AG10803 (cell line): ENCODE results near the gene SPAG7.

Experiments used
- DNase-seq: peaks from one replicate; pipeline ENCODE4 v3.0.0; 2010; ENCODE audit warnings: low read depth
- H3K4me3 ChIP-seq: 2 replicates; pipeline ENCODE4 v1.5.1; 2011; ENCODE audit warnings: mild to moderate bottlenecking, low read length, control low read depth
- TF ChIP-seq, protein P1 (sequence below): conservative IDR thresholded peaks from 2 replicates; pipeline ENCODE4 v1.5.1; 2011; ENCODE audit warnings: mild to moderate bottlenecking, low read length, control low read depth, inconsistent platforms

Gene SPAG7

DNA sequence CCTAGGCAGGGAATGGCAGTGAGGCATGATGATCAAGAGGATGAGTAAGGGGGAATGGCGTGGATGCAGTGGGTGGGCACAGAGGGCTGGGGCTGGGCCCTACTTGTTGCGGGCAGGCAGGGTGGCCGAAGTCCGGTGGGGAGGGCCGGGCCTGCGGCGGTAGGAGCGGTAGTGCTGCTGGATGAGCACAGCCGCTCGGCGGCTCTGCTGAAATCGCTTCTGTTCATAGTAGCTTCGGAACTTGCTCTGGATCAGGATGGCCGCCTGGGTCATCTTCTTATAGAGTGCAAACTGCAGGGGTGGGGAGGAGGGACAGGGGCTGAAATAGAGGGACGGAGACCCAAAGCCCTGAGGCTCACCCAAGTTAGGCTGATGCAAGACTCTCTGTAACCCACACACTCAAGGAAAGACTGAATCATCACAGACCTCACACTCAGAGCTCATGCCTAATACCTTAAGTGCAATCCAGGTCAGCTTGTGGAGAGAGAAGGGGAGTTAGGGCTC, 1.5 kb upstream of the SPAG7 start:
- peak; percentile 90 for DNase-seq
- TF ChIP-seq, protein P1, sequence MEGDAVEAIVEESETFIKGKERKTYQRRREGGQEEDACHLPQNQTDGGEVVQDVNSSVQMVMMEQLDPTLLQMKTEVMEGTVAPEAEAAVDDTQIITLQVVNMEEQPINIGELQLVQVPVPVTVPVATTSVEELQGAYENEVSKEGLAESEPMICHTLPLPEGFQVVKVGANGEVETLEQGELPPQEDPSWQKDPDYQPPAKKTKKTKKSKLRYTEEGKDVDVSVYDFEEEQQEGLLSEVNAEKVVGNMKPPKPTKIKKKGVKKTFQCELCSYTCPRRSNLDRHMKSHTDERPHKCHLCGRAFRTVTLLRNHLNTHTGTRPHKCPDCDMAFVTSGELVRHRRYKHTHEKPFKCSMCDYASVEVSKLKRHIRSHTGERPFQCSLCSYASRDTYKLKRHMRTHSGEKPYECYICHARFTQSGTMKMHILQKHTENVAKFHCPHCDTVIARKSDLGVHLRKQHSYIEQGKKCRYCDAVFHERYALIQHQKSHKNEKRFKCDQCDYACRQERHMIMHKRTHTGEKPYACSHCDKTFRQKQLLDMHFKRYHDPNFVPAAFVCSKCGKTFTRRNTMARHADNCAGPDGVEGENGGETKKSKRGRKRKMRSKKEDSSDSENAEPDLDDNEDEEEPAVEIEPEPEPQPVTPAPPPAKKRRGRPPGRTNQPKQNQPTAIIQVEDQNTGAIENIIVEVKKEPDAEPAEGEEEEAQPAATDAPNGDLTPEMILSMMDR, result no peak
- peak overlapping the region; percentile 69 for H3K4me3 ChIP-seq

- peak overlapping the region; percentile 69 for H3K4me3 ChIP-seq
- no peak for DNase-seq
- TF ChIP-seq, protein P1, result no peak
Measured at GRCh38 chr17:4968486-4969046, 949 bp upstream of the SPAG7 start.

DNA sequence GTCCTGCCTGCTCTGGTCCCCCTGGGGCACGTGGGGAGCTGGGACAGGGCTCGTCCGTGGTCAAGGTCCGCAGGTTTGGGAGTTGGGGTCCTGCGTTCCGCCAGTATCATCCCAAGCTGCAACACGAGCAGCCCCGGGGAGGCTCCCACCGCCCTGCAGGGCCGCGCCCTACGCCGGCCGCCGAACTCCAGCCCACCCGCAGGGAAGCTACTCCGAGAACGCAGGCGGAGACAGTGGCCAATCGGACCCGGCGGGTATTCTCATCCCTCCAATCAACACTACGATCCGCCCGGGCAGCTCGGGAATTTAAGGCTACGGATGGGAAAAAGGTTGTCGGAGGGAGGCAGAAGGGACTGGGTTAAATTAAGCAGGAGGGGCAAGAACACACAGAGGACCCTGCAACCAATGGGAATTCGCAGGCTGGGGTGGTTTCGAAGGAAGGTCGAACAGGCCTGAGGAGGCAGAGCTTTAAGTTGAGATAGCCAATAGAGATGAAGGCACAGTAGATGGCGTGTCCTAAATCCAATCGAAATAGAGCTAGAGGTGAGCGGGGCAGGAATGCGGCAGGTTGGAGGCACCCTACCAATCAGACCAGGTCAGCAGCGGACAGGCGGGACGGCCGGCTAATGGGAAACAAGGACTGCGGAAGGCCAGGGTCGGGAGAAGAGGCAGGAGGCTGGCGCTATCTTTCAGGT, 626 bp downstream of the SPAG7 start:
- peak; percentile 100 for DNase-seq
- H3K4me3 ChIP-seq, result peak overlapping the region; percentile 91
- TF ChIP-seq, protein P1, result no peak

GRCh38 chr17:4965311-4965986, 2.2 kb downstream of the SPAG7 start:
- H3K4me3 ChIP-seq, result no peak overlapping the region
- DNase-seq, result no peak
- TF ChIP-seq, protein P1, result no peak

GRCh38 chr17:4960279-4960922, 7.2 kb downstream of the SPAG7 start:
- no peak for DNase-seq
- no peak overlapping the region for H3K4me3 ChIP-seq
- TF ChIP-seq, protein P1, result no peak

DNA sequence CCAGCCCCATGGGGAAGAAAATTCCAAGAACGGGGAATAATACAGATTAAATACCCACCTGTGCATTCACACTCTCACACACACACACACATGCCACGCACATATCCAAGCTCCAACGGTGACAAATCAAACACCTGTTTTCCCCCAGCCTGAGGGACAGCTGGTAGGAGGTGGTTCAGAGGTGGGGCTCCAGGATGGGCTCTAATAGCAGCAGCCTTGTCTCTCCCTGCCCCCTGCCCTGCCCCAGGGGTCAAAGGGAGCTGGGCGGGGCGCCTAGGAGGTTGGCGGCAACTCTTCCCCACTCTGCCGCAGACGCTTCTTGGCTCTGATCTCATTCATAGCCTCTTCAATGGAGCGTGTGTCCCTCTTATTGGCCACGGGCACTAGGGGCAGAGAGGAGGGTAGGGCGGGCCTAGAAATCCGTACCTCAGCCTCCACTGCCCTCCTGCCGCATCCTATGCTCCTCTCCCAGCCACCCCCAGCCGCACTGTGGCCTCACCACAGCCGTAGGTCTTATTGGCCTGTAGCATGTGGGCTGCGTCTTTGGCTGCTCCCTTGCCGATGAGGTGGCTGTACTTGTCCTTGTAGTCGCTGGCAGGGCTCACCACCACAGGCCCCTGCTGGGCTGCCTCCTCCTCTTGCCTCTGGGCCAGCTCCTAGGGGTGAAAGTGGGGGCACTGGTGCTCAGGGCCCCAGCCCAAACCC, 8.2 kb downstream of the SPAG7 start:
- no peak for DNase-seq
- H3K4me3 ChIP-seq, result no peak overlapping the region
- TF ChIP-seq, protein P1, result no peak
